HG03571 (cell line): Measurements from ENCODE around the gene TCF7L1.

ENCODE experiments used
- ATAC-seq: cut with Tn5 transposase; IDR thresholded peaks from one replicate; pipeline ENCODE4 v1.9.1; 2021; ENCODE audit not compliant: unreplicated experiment

Gene TCF7L1

DNA sequence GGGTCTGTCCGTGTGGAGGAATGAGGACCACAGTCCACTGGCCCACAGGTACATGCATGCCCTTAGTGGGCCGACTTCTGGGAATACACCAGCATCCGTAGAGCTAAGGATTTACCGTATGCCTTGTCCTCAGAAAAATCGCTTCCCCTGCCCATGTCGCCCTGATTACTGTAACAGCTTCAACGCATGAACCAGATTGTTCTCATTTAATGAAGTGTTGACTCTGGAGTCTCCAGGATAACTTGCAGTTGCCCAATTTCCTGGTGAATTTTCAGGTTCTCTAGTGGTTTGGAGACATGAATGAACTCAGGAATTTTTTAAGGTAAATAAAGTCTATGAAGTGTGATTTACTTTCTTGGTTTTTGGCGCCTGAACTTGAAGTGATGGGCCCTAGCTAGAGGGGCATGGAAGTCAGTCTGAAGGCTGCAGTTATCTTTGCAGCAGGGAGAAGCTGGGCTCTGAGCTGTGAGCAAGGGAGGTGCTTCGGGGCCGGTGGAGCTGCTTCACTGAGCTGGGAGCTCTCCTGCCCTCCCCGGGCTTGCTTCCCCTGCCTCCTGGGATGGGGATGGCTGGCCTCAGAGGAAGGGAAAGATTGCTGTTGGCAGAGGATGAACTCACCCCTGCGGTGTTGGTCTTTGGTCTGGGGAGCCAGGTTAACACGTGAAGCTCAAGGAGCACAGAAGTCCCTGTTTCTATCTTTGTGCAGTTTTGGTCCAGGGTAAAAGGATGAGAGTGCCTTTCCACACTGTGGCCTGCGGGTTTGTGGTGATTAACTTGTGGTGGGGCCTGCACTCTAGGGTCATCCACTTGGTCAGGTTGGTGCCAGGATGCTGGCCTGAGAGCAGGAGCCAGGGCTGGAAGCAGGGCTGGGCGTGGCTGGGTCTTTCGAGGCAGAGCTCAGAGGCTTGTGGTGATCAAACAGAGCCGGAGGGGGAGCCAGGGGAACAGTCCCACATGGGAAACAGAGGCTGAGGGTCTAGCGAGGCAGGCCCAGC, 28.1 kb downstream of the TCF7L1 start:
- ATAC-seq = no peak

DNA sequence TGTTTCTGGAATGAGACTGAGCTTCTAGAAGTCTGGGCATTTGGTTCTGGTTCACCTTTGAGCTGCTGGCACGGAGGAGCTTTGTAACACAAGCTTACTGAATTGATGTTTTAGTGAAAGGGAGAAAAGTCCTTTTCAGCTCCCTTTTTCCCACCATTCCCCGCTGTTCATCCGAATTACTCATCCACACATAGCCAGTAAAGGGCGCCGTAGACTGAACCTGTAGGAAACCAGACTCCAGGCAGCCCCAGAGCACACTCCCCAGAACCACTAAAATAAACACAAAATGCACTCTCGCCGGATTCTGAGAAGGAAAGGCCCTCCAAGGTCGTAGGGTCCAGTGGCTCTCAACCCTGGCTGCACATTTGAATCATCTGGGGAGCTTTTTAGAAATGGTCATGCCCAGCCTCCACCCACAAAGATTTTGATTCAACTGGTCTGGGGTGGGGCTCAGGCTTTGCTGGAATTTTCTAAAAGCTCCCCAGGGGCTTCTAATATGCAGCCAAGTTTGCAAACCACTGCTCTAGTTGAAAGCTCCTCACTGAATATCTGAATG, 29.6 kb downstream of the TCF7L1 start:
- ATAC-seq = no peak

DNA sequence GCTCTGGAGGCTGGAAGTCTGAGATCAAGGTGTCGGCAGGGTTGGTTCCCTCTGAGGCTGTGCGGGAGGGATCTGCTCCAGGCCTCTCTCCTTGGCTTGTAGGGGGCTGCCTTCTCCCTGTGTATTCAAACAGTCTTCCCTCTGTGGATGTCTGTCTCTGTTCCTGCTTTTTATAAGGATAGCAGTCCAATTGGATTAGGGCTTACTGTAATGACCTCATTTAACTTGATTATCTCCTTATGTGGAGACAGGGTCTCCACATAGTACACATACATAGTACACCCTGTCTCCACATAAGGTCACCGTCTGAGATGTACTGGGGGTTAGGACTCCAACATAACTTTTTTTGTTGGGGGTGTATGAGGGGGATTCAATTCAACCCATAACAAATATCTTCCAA, 30.5 kb downstream of the TCF7L1 start:
- no peak for ATAC-seq

DNA sequence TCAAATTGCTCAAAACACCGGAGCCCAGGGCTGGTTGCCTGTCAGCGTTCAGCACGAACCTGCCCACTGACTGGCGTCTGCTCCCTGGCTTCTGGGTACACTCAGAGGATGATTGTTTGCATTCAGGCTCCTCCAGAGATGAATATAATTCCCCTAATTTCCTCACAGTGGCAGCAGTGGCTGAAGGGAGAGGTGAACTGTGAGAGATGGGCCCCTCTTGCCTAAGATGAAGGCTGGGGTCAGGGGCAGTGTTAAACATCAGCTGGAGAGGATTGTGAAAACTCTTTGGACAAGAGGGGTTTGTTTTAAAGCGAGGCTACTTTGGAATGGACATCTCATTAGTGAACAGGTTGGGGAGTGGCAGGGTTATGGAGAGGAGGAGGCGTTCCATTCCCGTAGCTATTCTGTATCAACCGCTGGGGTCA, 31.0 kb downstream of the TCF7L1 start:
- no peak for ATAC-seq

DNA sequence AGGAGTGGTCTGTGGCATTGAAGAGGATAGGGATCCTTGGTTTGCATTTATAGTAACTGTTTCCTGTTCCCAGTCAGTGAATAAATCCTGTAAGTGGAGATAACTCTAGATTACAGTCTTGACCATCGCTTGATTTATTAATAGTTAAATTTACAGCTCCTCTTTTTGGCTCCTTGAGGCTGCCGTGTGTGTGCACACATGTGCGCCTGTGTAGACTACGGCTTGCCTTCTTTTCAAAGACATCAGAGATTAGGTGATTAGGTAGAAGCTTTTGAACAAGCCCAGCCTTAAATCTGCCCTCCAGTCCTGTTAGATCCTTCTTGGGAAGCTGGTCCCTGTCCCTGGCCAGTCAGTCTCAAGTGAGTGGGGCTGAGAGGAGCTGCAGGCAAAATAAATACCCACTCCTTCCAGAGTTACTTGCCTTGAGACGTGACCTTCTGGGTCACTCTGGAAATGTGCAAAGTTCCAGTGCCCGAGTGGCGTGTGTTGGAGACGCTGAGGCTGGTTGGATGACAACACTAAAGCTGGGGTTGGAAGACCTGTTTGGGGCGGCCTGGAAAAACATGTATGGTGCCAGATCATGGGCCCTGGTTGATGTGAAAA, 32.0 kb downstream of the TCF7L1 start:
- ATAC-seq = no peak

DNA sequence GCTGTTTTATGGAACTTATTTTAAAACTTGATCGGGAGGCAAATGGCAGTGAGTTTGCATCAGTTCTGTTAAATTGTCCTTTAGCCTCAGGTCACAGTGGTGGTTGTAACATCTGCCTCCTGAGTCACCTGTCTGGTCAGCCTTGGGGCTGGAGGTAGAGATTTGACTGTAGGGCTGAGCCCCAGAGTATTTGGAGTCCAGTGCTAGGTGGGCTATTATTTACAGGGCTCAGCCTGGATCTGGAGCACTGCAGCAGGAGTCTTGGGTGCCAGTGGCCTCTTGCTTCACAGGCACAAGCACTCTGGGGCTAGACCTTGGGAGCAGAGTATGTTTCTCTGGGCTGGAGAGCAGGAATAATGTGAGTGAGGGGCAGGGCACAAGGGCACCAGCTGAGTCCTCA, 32.8 kb downstream of the TCF7L1 start:
- ATAC-seq = no peak

DNA sequence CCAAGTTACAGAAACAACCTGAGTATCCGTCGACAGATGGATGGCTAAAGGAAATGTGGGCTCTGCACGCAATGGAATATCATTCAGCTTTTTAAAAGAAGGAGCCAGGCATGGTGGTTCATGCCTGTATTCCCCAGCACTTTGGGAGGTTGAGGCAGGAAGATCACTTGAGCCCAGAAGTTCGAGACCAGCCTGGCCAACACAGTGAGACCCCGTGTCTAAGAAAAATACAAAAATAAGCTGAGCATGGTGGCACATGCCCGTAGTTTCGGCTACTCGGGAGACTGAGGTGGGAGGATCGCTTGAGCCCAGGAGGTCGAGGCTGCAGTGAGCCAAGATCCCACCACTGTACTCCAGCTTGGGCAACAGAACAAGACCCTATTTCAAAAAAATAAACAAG, 34.3 kb downstream of the TCF7L1 start:
- ATAC-seq = no peak

DNA sequence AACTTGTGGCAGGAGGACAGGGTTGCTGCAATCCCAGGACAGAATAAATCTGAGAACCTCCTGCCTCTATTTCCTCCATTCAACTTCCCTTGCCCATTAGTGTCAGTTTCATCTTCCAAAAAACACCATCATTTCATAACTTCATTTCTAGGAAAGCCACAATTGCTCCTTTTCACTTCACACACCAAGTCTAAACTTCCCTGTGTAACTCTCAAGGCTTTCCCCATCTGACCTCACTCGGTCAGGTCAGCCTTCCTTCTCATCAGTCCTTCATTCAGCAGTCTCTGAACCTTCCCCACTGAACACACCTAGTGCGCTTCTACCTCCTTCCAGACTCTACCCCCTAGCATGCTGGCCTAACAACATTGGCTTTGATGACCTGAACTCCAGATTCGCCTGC, 35.8 kb downstream of the TCF7L1 start:
- ATAC-seq = no peak

DNA sequence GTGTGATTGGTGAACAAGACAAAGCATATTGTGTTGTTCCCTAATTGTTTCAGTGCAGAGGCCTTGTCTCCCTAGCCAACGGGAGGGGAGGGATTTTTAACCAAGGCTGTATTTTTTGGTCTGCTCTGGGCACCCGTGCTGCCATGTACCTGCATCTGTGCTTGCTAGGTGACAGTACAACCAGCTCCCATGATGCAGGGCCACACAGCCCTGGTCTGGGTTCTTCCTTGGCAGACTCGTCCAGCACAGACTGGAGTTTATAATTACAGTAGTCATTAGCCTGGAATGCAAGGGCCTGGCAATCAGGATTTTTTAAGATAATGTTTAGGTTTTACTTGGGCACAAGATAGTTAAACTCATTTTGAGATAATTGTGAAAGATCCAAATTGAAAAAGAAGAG, 36.4 kb downstream of the TCF7L1 start:
- no peak for ATAC-seq

DNA sequence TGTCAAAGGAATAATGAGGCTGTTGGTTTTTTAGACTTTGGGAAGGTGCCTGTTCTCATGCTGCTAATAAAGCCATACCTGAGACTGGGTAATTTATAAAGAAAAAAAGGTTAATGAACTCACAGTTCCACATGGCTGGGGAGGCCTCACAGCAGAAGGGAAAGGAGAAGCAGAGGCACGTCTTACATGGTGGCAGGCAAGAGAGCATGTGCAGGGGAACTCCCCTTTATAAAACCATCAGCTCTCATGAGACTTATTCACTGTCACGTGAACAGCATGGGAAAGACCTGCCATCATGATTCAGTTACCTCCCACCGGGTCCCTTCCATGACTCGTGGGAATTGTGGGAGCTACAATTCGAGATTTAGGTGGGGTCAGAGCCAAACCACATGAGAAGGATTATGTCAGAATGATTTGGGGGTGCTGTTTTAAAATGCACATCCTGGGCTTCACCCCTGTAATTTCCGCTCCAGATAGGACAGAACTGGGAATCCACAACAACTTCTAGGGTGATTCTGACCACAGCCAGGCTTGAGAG, 37.8 kb downstream of the TCF7L1 start:
- no peak for ATAC-seq

DNA sequence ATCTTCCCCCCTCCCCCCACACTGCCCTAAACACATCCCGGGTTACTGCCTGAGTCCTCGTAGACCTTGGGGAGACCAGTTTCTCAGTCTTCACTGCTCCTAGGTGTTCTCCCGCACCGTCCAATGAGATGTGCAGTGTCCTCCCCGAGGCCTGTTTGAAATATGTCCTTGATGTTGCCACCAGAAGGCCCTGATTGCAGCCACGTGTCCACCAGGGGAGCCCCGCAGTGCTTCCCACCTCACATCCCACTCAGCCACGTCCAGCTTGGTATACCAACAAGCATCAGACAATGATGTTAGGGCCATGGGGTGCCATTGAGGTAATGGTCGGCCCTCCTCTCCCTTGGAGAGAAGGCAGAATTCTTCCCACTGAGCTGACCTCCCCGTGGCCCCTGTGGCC, 38.7 kb downstream of the TCF7L1 start:
- no peak for ATAC-seq

DNA sequence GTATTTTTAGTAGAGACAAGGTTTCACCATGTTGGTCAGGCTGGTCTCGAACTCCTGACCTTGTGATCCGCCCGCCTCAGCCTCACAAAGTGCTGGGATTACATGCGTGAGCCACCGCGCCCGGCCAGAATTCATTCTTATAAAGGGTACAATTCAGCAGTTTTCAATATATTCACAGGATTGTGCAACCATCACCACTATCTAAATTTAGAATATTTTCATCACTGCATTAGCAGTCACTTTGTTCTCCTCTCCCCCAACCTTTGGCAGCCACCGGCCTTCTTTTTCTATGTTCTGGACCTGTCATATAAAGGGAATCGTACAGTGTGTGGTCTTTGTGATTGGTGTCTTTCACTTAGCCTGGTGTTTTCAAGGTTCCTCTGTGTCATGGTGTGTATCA, 40.7 kb downstream of the TCF7L1 start:
- ATAC-seq = no peak

DNA sequence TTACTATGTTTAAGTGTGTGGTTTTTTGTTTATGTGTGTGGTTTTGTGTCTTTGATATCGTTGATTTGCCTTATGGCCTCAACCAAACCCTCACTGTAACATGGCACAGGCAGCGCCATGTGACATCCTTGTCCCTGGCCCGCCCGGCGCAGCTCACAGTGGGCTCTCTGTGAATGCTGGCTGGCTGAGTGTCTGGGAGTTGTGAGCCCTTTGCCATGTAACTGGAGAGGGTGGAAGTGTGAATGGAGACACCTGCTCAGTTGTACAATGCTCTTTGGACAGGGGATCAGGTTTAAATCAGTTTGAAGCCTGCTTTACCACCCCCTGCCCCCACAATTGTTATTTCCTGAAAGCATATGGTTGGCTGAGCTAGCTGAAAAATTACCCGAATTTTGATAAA, 41.8 kb downstream of the TCF7L1 start:
- ATAC-seq = no peak

DNA sequence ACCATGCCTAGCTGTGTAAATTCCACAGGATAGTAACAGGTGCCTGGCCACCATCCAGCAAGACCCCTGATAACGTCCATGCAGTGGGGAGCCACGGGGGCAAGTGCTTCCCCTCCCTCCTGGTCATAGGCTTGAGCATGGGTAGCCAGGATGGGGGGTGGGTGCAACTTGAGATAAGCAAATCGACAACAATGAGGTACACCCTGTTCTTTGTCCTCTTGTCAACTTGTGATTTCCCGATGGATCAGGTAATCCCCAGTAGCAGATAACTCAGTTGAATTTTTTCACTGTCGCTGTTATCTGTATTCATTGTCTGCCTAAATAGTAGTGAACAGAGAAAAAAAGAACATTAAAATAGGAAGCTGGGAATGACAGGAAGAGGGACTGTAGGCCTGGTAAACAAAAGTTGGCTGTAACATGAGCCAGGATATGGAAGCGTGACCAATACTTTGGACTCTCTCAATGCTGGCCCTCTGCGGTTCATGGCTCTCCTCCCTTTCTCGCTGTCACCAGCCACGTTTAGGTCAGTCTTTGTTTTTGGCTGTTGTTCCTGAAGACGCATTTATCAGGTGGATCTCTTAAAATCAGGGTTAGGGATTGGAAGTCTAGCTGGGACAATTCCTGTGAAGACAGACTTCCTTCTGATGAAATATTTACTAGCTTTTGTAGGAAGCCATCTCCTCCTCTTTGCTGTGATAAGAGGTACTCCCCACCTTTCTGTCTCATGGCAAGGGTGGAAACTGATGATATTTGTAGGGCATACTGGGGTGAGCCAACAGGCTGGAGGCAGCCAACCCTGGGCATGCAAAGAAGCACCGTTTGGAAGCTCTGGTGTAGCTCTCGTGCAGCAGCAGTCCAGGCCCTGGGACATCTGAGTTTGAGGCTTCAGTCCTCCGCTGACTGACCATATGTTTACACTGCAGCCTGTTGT, 42.4 kb downstream of the TCF7L1 start:
- ATAC-seq = no peak

DNA sequence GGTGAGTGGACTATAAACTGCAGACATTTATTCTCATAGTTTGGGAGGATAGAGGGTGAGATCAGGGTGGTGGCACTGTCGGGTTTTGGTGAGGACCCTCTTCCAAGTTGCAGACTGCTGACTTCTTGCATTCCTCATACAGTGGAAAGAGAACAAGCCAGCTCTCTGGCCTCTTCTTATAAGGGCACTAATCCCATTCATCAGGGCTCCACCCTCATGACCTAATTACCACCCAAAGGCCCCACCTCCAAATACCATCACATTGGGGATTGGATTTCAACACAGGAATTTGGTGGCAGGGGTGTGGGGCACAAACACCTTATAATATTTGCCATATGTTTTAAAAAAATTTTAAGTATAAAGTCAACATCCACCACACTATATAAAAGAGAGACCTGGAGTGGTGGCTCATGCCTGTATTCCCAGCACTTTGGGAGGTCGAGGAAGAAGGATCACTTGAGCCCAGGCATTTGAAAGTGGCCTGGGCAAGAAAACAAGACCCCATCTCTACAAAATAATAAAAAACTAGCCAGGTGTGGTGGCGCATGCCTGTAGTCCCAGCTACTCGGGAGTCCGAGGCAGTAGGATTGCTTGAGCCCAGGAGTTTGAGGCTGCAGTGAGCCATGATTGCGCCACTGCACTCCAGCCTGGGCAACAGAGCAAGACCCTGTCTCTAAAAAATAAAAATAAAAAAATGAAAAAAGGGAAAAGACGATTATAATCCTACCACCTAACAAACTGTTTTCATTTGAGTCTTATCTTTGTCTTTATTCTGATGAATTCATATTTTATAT, 44.0 kb downstream of the TCF7L1 start:
- ATAC-seq = no peak

DNA sequence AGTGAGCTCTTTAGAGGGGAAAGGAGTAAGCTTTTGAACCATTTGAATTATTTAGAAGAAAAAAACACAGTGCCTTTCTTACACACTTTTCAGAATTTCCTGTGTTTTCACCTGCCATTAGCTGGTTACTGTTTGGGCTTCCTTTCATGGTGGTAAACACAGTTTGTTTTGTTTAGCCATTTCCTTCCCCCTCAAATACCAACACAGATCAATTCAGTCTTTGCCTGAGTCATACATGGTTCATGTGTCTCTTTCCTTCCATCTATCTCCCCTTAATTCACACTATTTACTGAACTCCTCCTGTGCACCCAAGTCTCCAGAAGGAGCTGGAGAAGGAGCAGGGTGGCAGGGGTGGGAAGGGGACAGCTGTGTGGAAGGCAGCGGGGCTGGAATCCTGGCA, 45.0 kb downstream of the TCF7L1 start:
- no peak for ATAC-seq

DNA sequence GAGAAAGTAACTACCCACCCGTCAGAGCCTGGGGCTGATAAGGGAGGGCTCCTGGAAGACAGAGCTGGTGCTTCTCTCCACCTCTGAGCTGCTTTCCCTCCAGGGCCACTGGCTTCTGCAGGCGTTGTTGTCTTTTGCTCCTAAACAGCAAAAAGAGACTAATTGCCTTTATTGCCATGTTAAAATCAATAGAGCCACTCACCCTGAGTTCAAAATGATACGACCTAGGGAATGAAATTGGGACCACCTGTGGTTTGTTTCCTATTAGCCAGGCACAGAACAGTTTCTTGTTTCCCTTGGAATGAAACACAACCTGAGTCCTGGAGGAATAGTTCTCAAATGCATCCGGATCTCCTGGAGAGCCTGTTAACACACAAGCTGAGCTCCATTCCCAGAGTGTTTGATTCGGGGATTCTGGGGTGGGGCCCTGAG, 45.8 kb downstream of the TCF7L1 start:
- no peak for ATAC-seq

DNA sequence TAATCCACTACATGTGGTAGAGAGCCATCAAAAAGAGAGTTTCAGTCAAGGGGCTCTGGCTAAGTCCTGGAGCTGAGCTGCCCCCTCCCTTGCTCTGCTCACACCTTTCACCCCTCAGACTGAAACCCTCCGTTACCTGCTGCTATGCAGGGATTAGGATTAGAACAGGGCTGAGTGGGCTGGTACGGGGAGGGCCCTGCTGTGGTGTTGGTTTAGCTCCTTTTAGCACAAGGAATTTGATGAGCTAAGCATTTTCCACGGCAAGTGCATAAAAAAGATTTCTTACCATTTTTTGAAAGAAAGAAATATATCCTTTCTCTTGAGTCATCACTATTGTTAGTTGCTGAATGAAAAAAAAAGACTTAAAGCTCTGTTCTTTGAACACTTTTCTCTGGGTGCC, 46.3 kb downstream of the TCF7L1 start:
- no peak for ATAC-seq

DNA sequence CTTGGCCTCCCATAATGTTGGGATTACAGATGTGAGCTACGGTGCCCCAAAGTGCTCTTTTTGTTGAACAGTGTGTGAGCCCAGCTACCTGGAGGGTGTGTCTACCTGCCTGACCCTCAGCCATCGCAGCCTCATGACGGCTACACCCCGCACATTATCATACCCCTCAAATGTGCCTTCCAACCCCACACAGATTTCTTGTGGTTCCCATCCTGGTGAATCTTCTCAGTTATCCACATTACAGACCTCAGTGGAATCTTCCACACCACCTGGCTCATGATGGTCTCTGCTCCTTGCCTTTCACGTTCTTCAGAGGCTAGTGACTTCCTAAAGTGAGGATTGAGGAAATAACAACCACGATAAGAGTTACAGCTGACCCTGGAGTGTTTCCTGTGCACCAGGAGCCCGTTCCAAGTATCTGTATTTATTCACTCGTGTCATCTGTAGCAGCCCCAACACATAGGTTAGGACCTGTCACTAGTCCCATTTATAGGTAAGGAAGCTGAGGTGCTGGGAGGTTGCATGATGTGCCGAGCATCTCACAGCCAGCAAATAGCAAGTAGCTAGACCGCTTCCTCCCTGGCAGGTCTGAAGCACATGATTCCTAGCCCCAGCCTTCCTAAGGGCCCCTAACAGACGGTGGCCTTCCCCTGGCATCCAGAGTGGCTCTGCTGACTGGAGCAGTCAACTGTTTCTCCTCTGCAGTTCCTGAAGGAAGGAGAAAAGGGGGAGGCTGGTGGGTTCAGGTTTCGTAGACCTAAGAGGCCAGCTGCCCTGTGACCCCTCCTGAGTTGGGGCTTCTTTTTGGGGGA, 47.3 kb downstream of the TCF7L1 start:
- no peak for ATAC-seq
